HepG2 (cell line): ENCODE data around the gene HSPB6. TPM values are rescaled to one million over a fixed set of nuclear protein-coding genes. Genes with fewer than 3 reads are reported as not detected.
A peak's percentile ranks its signal among the peaks of the same experiment; 100 is the strongest.

Experiments used
- AKAP8 ChIP-seq: sonication (generic); formaldehyde crosslinking; IDR thresholded peaks from 2 replicates; pipeline ENCODE4 v1.5.1; 2020; ENCODE audit warnings: mild to moderate bottlenecking, missing genetic modification reagents
- ARNT ChIP-seq: fragments of 450-650 bp; IDR thresholded peaks from 2 replicates; pipeline ENCODE4 v1.6.1; 2017
- CHCHD3 ChIP-seq: sonication (generic); formaldehyde crosslinking; IDR thresholded peaks from 2 replicates; pipeline ENCODE4 v1.8.0; 2022; ENCODE audit warnings: mild to moderate bottlenecking, missing genetic modification reagents, moderate library complexity
- CREM ChIP-seq, 2 experiments: sonication (generic) in 1 of 2; formaldehyde crosslinking in 1 of 2; IDR thresholded peaks; 2 replicates each; pipeline versions ENCODE4 v1.4.0 to v1.6.1; 2016 to 2020; ENCODE audit warnings: antibody characterized with exemption in 1 of 2, mild to moderate bottlenecking in 1 of 2, missing genetic modification reagents in 1 of 2
- DMAP1 ChIP-seq: IDR thresholded peaks from 2 replicates; pipeline ENCODE4 v1.6.1; 2016
- EED ChIP-seq: sonication (generic); formaldehyde crosslinking; IDR thresholded peaks from 2 replicates; pipeline ENCODE4 v1.5.0; 2020; ENCODE audit warnings: mild to moderate bottlenecking, missing genetic modification reagents
- EHMT2 ChIP-seq: fragments of 200-600 bp; sonication (generic); IDR thresholded peaks from 2 replicates; pipeline ENCODE4 v1.7.0; 2017; ENCODE audit warnings: antibody characterized with exemption, low read depth, low read length, borderline replicate concordance
- FOXM1 ChIP-seq: sonication (generic); formaldehyde crosslinking; IDR thresholded peaks from 2 replicates; pipeline ENCODE4 v1.5.0; 2020; ENCODE audit warnings: missing genetic modification reagents
- JUNB ChIP-seq: sonication (generic); formaldehyde crosslinking; IDR thresholded peaks from 2 replicates; pipeline ENCODE4 v1.8.0; 2022; ENCODE audit warnings: missing genetic modification reagents, mild to moderate bottlenecking, borderline replicate concordance
- MXI1 ChIP-seq: IDR thresholded peaks from 3 replicates; pipeline ENCODE4 v1.6.1; 2012; ENCODE audit warnings: low read depth, low read length, inconsistent platforms, borderline replicate concordance
- POLR2AphosphoS5 ChIP-seq: IDR thresholded peaks from 2 replicates; pipeline ENCODE4 v1.6.1; 2012; ENCODE audit warnings: low read depth, low read length
- SP2 ChIP-seq: sonication (generic); formaldehyde crosslinking; IDR thresholded peaks from 2 replicates; pipeline ENCODE4 v1.5.1; 2020; ENCODE audit warnings: mild to moderate bottlenecking, missing genetic modification reagents
- SRSF1 ChIP-seq: fragments of 200-400 bp; formaldehyde crosslinking; optimal IDR thresholded peaks from 2 replicates; pipeline ENCODE3; 2017; ENCODE audit warnings: mild to moderate bottlenecking, low read depth, low read length, moderate library complexity
- TAF1 ChIP-seq: sonication (generic); formaldehyde crosslinking; IDR thresholded peaks from 2 replicates; pipeline ENCODE4 v1.4.0; 2020; ENCODE audit warnings: missing genetic modification reagents
- U2AF1 ChIP-seq: fragments of 200-400 bp; formaldehyde crosslinking; optimal IDR thresholded peaks from 2 replicates; pipeline ENCODE3; 2017; ENCODE audit warnings: mild to moderate bottlenecking, low read depth, low read length
- YEATS2 ChIP-seq: sonication (generic); formaldehyde crosslinking; IDR thresholded peaks from 2 replicates; pipeline ENCODE4 v1.4.0; 2020; ENCODE audit warnings: missing genetic modification reagents, borderline replicate concordance
- ZBTB21 ChIP-seq: sonication (generic); formaldehyde crosslinking; IDR thresholded peaks from 2 replicates; pipeline ENCODE4 v1.4.0; 2020; ENCODE audit warnings: missing genetic modification reagents
- ZBTB7B ChIP-seq: sonication (generic); formaldehyde crosslinking; IDR thresholded peaks from 2 replicates; pipeline ENCODE4 v1.4.0; 2020; ENCODE audit warnings: missing genetic modification reagents
- ZC3H4 ChIP-seq: sonication (generic); formaldehyde crosslinking; IDR thresholded peaks from 2 replicates; pipeline ENCODE4 v1.4.0; 2020; ENCODE audit warnings: missing genetic modification reagents, borderline replicate concordance
- ZMYM2 ChIP-seq: sonication (generic); formaldehyde crosslinking; IDR thresholded peaks from 2 replicates; pipeline ENCODE4 v1.8.0; 2022; ENCODE audit warnings: mild to moderate bottlenecking, missing genetic modification reagents
- ZNF367 ChIP-seq: sonication (generic); formaldehyde crosslinking; IDR thresholded peaks from 2 replicates; pipeline ENCODE4 v1.4.0; 2020; ENCODE audit warnings: missing genetic modification reagents, borderline replicate concordance
- ZNF615 ChIP-seq: sonication (generic); formaldehyde crosslinking; IDR thresholded peaks from 2 replicates; pipeline ENCODE4 v1.5.0; 2020; ENCODE audit warnings: mild to moderate bottlenecking, missing genetic modification reagents, borderline replicate concordance
- ZNF644 ChIP-seq: IDR thresholded peaks from 2 replicates; pipeline ENCODE4 v1.6.1; 2016; ENCODE audit warnings: low read depth
- ZNF674 ChIP-seq: sonication (generic); formaldehyde crosslinking; IDR thresholded peaks from 2 replicates; pipeline ENCODE4 v1.5.0; 2020; ENCODE audit warnings: low read depth, mild to moderate bottlenecking, missing genetic modification reagents
- ZSCAN9 ChIP-seq: IDR thresholded peaks from 2 replicates; pipeline ENCODE4 v1.6.1; 2016; ENCODE audit warnings: borderline replicate concordance
- polyA plus RNA-seq, 8 experiments: library from polyadenylated mRNA; depleted of rRNA in 3 of 8; stranded (reverse) in 7 of 8; unstranded in 1 of 8; fragments of >200 nt; fragmentation: Illumina TruSeq in 4 of 8; extraction: Trizol in 4 of 8; gene quantifications; 2 replicates each; pipeline versions ENCODE4 v1.2.1 to v1.2.3, GENCODE V29; 2011 to 2016; ENCODE audit warnings: low read depth in 4 of 8, missing spikeins in 1 of 8, mixed read lengths in 1 of 8; ENCODE audit not compliant: insufficient read depth in 1 of 8
- total RNA-seq, 5 experiments: library from RNA; depleted of rRNA; stranded (reverse); fragments of >200 nt; fragmentation: Illumina TruSeq; extraction: Trizol; gene quantifications; 2 replicates each; pipeline ENCODE4 v1.2.3, GENCODE V29; 2016; ENCODE audit warnings: low read depth in 1 of 5
- TF ChIP-seq, protein P1 (sequence below): sonication (generic); formaldehyde crosslinking; IDR thresholded peaks from 2 replicates; pipeline ENCODE4 v1.8.0; 2022; ENCODE audit warnings: missing genetic modification reagents, mild to moderate bottlenecking, inconsistent platforms, borderline replicate concordance
- TF ChIP-seq, protein P2 (sequence below), 2 experiments: sonication (generic) in 1 of 2; formaldehyde crosslinking in 1 of 2; IDR thresholded peaks; 2 replicates each; pipeline versions ENCODE4 v1.4.0 to v1.6.1; 2018 to 2020; ENCODE audit warnings: missing genetic modification reagents in 2 of 2, borderline replicate concordance in 1 of 2, low read depth in 1 of 2, mild to moderate bottlenecking in 1 of 2, missing biosample characterization in 1 of 2
- TF ChIP-seq, protein P3 (sequence below): IDR thresholded peaks from 2 replicates; pipeline ENCODE4 v1.6.1; 2016; ENCODE audit warnings: missing genetic modification reagents, missing compliant biosample characterization

HSPB6 gene
- total and polyA plus RNA-seq, 2 of the 13 experiments (the other 11 are each of a cell fraction or from before 2014, with no cell fraction given), result 0.18 TPM; not detected in 1

DNA sequence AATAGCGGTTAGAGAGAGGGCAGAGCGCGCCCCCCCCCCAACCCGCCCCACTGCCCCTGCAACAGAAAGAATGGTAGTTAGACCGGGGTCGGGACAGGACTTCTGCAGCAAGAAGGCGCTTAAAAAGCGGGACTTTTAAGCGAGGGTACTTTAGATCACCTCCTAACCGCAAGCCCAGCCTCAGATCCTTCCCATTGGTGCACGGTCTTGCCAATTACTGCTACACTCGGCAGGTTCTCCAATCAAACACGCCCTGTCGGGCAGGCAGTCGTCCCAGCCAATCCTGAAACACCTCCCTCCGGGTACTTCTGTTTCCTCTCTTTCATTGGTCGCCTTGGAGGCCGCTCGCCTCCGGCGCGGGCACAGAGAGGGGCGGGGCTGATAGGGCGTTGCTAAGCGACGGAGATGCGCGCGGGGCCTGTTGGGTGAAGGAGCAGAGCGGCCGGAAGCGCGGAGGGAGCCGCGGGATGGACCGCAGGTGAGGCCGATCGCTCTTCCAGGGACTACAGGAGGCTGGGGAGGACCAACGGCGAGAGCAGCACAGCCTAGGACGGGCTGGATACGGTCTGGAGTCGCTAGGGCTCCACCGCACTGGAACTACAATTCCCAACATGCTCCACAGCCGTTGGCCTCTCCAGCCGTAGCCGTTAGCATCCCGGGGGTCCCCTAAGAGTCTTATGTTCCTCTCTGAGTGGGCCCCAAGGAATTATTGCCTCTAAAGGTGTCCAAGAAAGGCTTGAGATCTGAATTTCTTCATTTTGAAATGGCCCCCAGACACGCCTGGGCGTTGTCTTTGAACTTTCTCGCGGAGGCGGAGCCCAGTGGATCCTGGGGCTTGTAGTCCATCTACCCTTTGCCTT is 1.1 kb upstream of the HSPB6 start, which contains the start of gene PROSER3 (continued):
- TF ChIP-seq, protein P1, sequence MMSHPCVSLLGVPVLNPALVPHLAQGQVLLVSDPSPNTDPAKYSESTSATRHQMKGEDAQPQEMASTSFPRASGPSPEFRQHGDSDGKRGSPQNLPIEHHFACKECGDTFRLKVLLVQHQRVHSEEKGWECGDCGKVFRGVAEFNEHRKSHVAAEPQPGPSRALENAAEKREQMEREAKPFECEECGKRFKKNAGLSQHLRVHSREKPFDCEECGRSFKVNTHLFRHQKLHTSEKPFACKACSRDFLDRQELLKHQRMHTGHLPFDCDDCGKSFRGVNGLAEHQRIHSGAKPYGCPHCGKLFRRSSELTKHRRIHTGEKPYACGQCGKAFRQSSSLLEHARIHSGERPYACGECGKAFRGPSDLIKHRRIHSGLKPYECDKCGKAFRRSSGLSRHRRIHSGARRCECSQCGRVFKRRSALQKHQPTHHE (CRISPR knock-in tag), result peak; percentile 46; the same call in 1 of the 2 replicates
- no peak; the same call in 1 of the 2 replicates for TF ChIP-seq ZNF615 (CRISPR knock-in tag)
- no peak for TF ChIP-seq ZC3H4 (CRISPR knock-in tag)
- peak; percentile 73 for TF ChIP-seq CREM (IDR thresholded peaks at IDR 0.05)
- no peak for TF ChIP-seq CREM (CRISPR knock-in tag; IDR thresholded peaks at IDR 0.05)
- TF ChIP-seq SRSF1, result peak; percentile 74
- TF ChIP-seq ZMYM2 (CRISPR knock-in tag), result no peak
- TF ChIP-seq ZSCAN9 (CRISPR knock-in tag), result 0 out of 2 replicates have a peak, but pooled peaks have one; percentile 37
- 0 out of 2 replicates have a peak, but pooled peaks have one; percentile 29 for TF ChIP-seq ZNF367
- TF ChIP-seq POLR2AphosphoS5, result peak; percentile 54
- TF ChIP-seq ZBTB7B (CRISPR knock-in tag), result no peak
- peak; percentile 39; the same call in 1 of the 2 replicates for TF ChIP-seq TAF1
- TF ChIP-seq ZNF644 (CRISPR knock-in tag), result no peak
- TF ChIP-seq U2AF1, result peak; percentile 44
- no peak for TF ChIP-seq JUNB
- TF ChIP-seq, protein P2, sequence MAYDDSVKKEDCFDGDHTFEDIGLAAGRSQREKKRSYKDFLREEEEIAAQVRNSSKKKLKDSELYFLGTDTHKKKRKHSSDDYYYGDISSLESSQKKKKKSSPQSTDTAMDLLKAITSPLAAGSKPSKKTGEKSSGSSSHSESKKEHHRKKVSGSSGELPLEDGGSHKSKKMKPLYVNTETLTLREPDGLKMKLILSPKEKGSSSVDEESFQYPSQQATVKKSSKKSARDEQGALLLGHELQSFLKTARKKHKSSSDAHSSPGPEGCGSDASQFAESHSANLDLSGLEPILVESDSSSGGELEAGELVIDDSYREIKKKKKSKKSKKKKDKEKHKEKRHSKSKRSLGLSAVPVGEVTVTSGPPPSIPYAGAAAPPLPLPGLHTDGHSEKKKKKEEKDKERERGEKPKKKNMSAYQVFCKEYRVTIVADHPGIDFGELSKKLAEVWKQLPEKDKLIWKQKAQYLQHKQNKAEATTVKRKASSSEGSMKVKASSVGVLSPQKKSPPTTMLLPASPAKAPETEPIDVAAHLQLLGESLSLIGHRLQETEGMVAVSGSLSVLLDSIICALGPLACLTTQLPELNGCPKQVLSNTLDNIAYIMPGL (CRISPR knock-in tag; IDR thresholded peaks at IDR 0.05; ENCODE audit: borderline replicate concordance in 1 of 2, low read depth in 1 of 2), result peak in 1 of 2 experiments; percentile 63; a peak in 1 of 4 replicates
- TF ChIP-seq EHMT2, result no peak
- TF ChIP-seq YEATS2 (CRISPR knock-in tag), result peak; percentile 22; the same call in 1 of the 2 replicates
- no peak for TF ChIP-seq ZNF674
- TF ChIP-seq, protein P3, sequence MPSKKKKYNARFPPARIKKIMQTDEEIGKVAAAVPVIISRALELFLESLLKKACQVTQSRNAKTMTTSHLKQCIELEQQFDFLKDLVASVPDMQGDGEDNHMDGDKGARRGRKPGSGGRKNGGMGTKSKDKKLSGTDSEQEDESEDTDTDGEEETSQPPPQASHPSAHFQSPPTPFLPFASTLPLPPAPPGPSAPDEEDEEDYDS (CRISPR knock-in tag), result peak; percentile 62; the same call in 1 of the 2 replicates
- no peak for TF ChIP-seq ZBTB21 (CRISPR knock-in tag)
- no peak for TF ChIP-seq AKAP8
- TF ChIP-seq SP2, result peak; percentile 97
- no peak for TF ChIP-seq CHCHD3 (CRISPR knock-in tag)
- peak; percentile 67; the same call in 1 of the 2 replicates for TF ChIP-seq DMAP1 (CRISPR knock-in tag)
- TF ChIP-seq MXI1, result peak; percentile 87; the same call in 2 of the 3 replicates
- no peak for TF ChIP-seq ARNT
- no peak for TF ChIP-seq EED
- TF ChIP-seq FOXM1, result no peak
